ENCODE results near the gene RAVER2.
"Not testable (repeated sequence)": the region's sequence is repeated elsewhere in the genome, so short reads cannot be mapped to it uniquely, and the experiment has no call there.

Gene RAVER2, protein sequence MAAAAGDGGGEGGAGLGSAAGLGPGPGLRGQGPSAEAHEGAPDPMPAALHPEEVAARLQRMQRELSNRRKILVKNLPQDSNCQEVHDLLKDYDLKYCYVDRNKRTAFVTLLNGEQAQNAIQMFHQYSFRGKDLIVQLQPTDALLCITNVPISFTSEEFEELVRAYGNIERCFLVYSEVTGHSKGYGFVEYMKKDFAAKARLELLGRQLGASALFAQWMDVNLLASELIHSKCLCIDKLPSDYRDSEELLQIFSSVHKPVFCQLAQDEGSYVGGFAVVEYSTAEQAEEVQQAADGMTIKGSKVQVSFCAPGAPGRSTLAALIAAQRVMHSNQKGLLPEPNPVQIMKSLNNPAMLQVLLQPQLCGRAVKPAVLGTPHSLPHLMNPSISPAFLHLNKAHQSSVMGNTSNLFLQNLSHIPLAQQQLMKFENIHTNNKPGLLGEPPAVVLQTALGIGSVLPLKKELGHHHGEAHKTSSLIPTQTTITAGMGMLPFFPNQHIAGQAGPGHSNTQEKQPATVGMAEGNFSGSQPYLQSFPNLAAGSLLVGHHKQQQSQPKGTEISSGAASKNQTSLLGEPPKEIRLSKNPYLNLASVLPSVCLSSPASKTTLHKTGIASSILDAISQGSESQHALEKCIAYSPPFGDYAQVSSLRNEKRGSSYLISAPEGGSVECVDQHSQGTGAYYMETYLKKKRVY

DNA sequence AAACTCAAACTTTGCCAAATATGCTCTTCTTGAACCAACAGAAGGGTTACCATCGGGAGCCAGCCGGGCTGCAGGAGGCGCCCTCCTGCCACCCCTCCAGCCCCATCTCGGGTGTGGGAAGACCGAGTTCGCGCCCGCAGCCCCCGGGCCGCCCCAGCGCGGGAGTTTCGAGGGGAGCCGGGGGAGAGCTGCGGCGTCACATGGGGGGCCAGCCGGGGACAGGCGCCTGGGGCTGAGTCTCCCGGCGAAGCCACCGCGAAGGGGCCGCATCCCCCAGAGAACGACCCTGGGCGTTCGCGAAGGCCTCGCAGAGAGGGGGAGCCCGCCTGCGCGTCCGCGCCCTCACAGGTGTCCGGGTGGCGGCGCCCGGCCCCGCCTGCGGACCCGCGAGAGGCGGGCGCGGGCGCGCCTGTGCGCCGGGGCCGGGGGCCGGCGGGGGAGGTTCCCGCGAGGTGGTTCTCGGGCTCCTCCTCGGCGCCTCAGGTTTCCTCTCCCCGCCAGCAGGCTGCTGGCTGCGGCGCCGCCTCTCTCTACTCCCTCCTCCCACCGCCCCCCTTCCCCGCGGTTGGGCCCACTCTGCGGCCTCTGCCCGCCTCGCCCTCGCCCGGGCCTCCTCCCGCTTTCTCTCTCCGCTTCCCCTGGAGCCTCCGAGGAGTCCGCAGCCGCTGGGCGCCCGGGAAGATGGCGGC, at the start of gene RAVER2:
TSS of gene RAVER2 (plus strand) at position 584 of the 689 bp plus-strand sequence. CDS start at position 682, 98 bp downstream.
- peak; percentile 67 for DNase-seq (ENCODE audit: low spot score)

DNA sequence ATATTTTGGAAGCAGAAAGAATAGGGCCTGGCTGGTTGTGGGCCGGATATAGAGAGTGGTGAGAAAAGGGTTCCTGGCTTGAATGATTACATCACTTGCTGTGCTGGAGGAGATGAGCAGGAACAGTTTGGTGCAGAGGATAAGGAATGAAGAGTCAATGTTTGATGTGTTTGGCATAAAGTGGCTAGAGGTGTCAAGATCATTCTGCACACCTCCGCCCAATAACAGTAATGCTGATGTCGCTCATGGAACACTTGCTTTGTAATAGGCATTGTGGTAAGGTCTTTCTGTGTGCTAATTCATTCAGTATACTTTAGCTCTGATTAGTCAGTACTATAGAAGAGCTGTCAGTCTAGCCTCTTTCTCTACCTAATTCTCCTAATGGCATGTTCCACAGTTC, 48.0 kb upstream of the RAVER2 start:
- DNase-seq (ENCODE audit: low spot score): no peak

DNA sequence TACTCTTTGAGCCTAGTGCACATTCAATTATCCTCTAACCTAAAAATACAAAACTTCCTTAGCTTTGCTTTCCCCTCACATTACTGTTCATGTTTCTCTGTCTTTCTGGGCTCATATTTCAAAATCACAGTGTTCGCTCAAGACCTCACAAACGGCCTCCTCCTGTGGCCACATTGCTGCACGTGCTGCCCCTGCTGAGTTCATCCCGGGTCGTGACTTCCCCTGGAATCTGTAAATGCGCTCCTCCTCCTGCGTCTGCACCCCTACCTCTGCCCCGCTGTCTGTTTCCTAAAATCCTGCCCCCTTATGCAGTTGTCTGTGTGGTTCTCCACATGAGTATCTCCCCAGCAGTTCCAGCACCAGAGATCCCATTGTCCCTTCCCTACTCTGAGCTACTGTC, 45.5 kb upstream of the RAVER2 start:
- DNase-seq (ENCODE audit: low spot score): no peak

DNA sequence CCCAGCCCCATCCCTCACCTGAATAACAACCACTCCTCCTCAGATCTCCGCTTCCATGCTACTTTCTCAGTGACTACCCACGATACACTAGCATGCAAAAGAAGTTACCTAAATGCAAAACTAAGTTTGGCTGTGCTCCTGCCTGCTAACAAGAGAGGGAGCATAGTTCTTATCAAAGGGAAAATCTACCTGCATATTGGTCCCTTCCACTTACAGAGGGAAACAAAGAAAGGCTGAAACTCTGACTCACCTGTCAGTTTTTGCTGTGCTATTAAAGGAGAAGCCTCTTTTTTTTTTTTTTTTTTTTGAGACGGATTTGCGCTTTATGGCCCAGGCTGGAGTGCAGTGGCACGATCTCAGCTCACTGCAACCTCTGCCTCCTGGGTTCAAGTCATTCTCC, 43.8 kb upstream of the RAVER2 start:
- no peak for DNase-seq (ENCODE audit: low spot score)

DNA sequence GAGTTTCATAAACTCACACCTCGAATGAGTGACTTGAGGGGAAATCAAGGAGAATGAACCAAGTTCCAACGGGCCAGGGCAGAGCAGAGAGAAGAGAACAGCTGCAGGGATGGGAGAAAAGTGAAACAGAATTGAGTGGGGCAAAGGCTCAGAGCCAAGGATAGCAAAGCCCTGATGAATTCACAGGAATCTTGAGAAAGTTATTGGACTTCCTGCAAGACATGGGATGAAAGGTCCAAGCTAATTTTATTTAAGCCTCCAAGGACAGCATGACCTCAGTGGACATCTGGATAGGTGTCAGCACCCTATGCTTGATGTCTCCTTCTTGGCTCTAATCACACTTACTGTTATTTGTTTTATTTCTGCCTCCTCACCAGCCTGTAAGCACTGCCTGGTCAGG, 43.0 kb upstream of the RAVER2 start:
- no peak for DNase-seq (ENCODE audit: low spot score)

DNA sequence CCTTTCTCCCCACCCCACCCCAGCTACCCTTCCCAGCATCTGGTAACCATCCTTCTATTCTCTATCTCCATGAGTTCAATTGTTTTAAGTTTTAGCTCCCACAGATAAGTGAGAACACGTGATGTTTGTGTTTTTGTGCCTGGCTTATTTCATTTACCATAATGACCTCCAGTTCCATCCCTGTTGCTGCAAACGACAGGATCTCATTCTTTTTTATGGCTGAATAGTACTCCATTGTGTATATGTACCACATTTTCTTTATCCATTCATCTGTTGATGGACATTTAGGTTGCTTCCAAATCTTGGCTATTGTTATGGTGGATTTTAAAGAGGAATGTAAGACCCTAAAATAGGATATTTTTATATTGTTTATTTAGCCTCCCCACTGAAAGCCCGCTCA, 42.2 kb upstream of the RAVER2 start:
- DNase-seq (ENCODE audit: low spot score): not testable (repeated sequence)

DNA sequence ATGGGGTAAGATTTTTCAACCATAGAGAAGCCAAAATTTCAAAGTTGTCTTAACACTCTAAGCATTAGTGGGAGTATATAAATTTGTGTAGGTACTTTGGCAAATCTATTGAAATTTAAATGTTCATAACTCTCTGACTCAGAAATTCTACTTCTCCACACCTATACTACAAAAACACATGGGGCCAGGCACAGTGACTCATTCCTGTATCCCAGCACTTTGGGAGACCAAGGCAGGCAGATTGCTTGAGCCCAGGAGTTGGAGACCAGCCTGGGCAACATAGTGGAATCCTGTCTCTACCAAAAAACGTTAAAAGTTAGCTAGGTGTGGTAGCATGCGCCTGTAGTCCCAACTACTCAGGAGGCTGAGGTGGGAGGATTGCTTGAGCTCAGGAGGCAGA, 41.3 kb upstream of the RAVER2 start:
- no peak for DNase-seq (ENCODE audit: low spot score)

DNA sequence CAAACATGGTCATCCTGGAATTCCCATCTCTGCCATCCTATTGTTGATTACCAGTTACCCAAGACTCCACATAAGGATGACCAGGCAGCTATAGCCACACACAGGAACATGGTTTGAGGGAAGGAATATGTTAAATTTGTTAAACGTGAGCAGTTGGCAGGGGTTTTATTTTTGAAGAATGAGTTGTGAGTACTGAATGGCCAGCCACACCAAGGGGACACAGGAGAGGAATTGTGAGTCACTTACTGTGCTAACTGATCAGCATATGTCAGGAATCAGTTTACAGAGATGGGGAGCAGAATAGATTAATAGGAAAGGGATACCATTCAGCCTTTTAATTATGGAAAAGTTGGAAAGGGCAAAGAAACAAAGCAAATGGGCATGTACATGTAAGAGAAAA, 39.3 kb upstream of the RAVER2 start:
- no peak for DNase-seq (ENCODE audit: low spot score)

DNA sequence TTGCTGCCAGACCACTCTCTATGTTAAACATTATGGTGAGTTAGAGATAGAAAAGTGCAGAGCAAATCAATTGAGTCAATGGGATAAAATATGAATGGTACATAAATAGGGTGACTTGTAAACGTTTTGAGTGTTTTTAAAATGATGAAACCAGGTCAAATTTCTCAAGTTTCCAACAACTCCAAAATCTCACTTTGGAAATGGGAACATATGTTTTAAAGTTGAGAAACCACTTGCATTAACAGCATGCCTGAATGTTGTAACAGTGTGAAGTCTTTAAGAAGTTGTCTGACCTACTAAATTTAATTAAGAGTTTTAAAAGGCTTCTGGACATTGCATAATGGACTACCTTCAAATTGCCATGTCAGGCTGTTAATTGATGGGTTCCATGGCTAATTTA, 33.6 kb upstream of the RAVER2 start:
- no peak for DNase-seq (ENCODE audit: low spot score)

DNA sequence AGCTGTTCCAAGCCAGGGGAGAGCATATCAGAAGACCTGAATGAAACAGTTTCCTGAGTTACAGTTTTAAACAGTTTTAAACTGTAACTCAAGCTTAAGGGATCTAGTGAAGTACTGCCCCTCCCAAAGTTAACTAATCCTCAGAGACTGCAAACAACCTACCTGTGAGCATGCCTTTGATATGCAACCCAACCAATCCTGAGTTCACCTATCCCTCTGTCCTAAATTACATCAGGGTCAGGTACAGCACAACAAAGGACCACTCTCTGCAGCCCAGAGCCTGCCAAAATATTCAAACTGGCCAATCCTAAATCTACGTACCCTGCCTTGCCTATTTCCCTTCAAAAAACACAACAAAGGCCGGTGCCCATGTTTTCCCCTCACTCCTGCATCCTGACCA, 32.8 kb upstream of the RAVER2 start:
- no peak for DNase-seq (ENCODE audit: low spot score)

DNA sequence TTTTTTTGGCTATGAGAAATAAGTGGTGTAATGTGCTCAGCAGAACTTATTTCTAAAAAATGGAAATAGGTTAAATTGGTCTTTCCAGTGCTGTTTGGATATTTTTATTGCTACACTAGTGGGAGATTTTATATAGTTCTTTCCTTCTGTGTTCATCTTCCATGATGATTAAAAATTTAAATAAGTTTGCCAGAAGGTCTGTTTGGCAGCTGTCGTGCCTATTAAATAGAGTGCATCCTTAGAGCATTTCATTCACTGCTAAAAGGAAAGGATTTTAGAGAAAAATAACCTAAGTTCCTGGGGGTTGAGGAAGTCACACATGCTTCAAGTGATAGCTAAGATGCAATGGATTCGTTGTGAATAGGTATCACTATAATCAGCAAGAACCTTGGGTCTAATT, 29.7 kb upstream of the RAVER2 start:
- no peak for DNase-seq (ENCODE audit: low spot score)

DNA sequence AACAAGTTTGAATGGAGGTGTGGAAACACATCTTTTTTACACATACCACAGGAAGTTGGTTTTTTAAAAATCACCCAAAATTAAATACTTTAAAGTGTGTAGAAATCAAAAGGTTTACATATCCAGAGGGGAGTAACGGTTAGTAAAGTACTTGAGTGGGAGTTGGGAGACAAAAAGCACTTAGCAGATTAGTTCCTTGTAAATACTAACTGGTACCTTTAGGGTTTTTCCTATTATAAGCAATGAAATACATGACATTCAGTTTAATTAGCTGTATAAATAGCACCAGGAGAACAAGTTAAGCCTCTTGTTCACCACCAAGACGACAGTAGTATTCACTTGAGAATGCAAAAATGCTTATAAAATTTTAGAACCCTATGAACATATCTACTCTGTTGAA, 23.7 kb upstream of the RAVER2 start:
- no peak for DNase-seq (ENCODE audit: low spot score)

DNA sequence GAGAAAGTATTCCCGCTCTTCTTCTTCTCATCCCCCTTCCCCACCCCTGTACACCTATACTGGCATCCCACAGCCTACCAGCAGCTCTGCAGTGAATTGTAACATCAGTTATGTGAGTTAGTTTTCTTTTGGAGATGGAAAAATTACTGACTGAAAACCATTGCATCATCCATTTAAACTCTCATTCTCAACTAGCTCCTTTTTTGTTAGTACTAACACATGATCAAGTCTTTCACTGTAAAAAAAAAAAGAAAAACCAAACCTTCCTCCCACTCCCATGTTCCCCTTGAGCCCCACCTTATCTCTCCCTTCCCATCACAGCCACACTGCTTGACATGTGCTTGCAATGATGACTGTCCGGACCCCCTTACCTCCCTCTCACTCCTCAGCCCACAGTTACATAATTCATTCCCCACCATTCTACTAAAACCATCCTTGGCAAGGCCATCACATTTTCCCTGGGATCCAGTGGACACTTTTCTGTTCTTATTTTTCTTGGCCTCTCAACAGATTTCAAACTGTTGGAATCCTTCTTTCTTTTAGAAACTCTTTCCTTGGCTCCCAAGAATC, 23.2 kb upstream of the RAVER2 start:
- DNase-seq (ENCODE audit: low spot score): no peak

DNA sequence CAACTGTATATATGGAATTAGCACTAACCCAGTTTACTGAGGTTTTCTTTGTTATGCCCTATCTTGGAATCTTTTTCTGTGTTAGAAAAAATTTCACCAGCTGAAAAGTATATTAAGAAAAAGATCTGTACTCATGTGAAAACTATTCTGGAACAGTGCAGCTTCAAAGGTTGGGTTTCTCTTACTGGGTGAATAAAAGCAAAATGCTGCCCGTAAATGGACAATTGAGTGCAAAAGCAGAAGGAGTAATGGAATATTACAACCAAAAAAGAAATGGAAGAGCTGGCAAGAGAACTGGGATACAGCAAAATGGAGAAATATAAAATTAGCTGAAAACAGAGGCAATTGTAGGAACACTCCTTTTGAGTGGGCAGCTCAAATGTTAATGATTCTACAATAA, 17.0 kb upstream of the RAVER2 start:
- no peak for DNase-seq (ENCODE audit: low spot score)

DNA sequence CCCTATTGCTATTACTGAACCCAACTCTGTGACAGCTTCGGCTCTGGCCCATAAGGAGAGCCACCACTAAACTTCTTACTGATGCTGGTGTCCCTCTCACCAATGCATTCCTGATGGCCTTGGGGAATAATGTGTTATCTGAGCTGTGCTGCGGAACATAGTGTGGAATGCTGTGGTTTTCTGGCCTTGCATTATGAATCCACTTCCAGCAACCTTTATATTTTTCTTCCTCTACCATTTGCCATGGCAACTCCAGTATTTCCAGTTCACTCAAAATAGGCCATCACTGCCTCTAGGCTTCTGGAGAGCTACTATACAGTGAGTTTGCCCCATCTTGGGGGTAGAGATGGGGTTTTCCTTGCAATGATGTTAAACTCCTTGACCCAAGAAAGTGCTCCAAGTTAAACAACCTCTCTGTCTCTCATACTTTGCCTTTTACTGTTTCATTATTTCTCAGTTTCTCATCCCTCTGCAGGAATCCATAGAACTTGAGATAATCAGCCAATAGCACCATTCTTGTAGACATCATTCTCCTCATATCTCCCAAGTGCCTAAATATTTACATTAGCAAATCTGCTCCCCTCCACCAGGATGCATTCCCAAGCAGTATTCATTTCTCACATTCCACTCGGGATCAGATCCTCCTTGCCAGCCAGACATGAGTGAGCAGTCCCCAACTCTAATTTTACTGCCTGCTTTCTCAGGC, 11.1 kb upstream of the RAVER2 start:
- no peak for DNase-seq (ENCODE audit: low spot score)

DNA sequence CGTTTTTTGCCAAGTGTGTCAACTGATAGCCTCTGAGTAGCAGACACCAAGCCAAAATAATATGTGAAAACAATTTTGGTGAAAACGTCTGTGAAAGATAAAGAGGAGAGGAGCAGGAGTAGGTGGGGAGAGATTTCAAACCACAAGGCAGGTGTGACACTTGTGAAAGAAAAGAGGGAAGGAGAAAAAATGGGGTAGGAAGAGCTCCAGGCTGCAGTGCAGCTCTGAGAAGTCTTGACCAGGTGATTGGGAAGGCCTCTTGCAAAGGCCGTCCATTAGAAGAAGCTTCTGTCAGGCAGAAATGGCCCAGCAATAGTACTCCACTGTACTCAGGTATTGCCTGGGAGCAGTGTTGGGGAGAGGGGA, 10.6 kb upstream of the RAVER2 start:
- DNase-seq (ENCODE audit: low spot score): no peak

DNA sequence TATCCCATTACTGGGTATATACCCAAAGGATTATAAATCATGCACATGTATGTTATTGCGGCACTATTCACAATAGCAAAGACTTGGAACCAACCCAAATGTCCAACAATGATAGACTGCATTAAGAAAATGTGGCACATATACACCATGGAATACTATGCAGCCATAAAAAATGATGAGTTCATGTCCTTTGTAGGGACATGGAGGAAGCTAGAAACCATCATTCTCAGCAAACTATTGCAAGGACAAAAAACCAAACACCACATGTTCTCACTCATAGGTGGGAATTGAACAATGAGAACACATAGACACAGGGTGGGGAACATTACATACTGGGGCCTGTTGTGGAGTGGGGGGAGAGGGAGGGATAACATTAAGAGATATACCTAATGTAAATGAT, 4.2 kb upstream of the RAVER2 start:
- not testable (repeated sequence) for DNase-seq (ENCODE audit: low spot score)

DNA sequence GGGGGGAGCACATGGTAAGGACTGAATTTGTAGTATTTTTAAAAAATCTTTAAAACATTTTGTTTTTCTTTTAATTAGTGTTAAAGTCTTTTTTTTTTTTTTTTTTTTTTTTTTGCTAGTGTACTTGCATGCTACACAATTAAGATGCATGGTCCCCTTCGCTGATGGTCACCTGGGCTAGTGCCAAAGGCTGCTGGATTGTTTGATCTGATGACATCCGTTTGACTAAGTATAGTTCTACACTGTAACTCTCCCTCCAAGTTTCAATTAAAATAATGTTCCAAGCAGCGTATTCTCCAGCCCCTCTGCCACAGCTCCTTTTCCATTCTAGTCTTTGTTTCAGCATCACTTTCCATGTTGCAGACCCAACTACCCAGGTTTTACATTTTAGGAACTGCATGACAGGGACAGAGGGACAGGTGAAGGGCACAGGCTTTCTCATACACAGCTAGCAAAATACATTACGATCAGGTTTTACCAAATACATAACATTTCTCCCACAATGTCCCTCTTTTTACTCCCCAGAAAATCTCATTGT, 852 bp upstream of the RAVER2 start:
- peak; percentile 8 for DNase-seq (ENCODE audit: low spot score)

DNA sequence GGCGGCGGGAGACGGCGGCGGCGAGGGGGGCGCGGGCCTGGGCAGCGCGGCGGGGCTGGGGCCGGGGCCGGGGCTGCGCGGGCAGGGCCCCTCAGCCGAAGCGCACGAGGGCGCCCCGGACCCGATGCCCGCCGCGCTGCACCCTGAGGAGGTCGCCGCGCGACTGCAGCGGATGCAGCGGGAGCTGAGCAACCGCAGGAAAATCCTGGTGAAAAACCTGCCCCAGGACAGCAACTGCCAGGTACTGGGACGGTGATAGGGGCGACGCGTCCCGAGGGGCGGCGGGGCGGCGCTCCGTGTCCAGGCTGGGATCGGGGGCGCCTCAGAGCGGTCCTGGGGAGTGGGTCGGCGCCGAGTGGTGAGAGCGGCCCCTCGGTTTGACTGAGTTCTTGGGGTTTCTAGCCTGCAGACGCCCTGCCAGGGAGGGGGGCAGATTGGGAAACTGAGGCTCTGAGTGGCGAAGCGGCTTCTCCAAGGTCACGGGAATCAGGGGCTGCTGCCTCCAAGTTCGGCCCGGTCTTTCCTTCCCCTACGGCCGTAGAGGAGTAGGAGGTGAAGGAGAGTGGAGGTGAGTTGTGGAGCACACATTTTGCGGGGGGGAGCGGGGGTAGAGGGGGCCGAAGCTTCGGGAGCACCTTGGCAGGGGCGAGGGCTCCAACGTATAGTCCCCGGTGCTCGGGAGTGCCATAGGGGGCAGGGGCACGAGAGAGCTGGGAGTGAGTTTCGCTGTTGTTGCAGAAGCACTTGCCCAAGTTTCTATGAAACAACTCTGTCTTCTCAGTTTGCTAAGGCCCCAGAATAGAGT, 508 bp downstream of the RAVER2 start:
- peak; percentile 33 for DNase-seq (ENCODE audit: low spot score)

DNA sequence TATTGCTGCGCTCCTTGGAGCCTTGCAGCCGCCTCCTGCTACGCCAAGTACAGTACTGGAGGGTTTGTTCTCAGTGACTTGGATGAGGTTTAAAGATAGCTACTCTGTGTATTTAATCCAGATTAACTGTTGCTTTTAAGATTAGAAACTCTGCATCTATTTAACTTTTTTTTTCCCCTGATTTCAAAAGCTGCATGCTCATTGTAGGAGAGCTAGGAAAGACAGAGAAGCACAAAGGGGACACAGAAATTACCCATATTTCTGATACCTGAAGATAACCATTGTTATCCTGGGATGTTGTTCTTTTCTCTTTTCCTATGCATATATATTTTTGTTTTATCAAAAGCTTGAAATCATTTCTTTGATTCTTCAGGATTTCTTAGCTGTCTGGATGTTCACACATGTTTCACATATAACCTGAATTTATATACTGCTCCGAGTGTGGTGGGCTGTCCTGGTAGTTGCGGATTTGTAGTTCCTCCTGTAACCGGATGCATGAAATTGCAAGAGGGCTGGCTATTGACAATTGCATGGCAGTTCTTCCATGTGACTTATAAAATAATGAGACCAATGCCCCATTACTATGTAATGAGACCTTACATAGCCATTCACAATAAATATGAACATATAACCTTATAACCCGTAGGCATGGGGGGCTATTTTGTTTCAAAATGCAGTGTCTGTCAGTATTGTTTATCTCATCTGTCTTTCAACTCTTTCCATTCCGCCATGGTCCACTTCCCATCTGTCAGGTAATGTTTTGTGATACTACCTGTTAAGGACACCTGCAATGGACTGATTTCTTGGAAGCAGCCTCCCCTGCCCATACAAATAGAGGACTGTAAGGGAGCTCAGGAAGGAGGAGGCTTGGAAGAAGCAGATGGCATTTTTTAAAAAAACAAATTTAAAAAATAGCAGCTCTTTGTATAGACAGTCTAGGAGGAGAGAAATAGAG, 1.4 kb downstream of the RAVER2 start:
- DNase-seq (ENCODE audit: low spot score): no peak

Data from HuH-7 (cell line).